K562 (cell line): ENCODE data around the gene PRRT1. TPM values are rescaled to one million over a fixed set of nuclear protein-coding genes. Genes with fewer than 3 reads are reported as not detected.

ENCODE experiments used
- ADNP ChIP-seq: fragments of 200-800 bp; sonication (Bioruptor generic); IDR thresholded peaks from 2 replicates; pipeline ENCODE4 v1.6.1; 2016; ENCODE audit warnings: missing genetic modification characterization, missing compliant biosample characterization
- FOXK1 ChIP-seq: sonication (generic); formaldehyde crosslinking; IDR thresholded peaks from 2 replicates; pipeline ENCODE4 v1.8.0; 2022; ENCODE audit warnings: missing genetic modification reagents, mild to moderate bottlenecking, borderline replicate concordance
- HLTF ChIP-seq: fragments of 450-650 bp; IDR thresholded peaks from 2 replicates; pipeline ENCODE4 v1.6.1; 2016
- ID3 ChIP-seq, 2 experiments: fragments of 250-450 bp in 1 of 2; fragments of 450-650 bp in 1 of 2; sonication (Bioruptor Pico) in 1 of 2; IDR thresholded peaks; 2 replicates each; pipeline versions ENCODE4 v1.6.1 to v1.8.0; 2016 to 2021; ENCODE audit warnings: mild to moderate bottlenecking in 2 of 2, moderate library complexity in 2 of 2, missing compliant biosample characterization in 1 of 2, missing genetic modification characterization in 1 of 2
- NCOA4 ChIP-seq: fragments of 450-650 bp; IDR thresholded peaks from 2 replicates; pipeline ENCODE4 v1.6.1; 2018; ENCODE audit warnings: mild to moderate bottlenecking; ENCODE audit not compliant: partially characterized antibody
- NR2C1 ChIP-seq, 2 experiments: fragments of 450-650 bp; IDR thresholded peaks; 2 replicates each; pipeline ENCODE4 v1.6.1; 2017; ENCODE audit warnings: mild to moderate bottlenecking in 2 of 2, antibody characterized with exemption in 1 of 2, inconsistent platforms in 1 of 2, missing compliant biosample characterization in 1 of 2, missing genetic modification characterization in 1 of 2
- SMARCA5 ChIP-seq: fragments of 450-650 bp; IDR thresholded peaks from 2 replicates; pipeline ENCODE4 v1.6.1; 2016
- SMARCE1 ChIP-seq: fragments of 450-650 bp; IDR thresholded peaks from 2 replicates; pipeline ENCODE4 v1.7.1; 2016; ENCODE audit warnings: mild to moderate bottlenecking
- TCF7 ChIP-seq: sonication (generic); IDR thresholded peaks from 2 replicates; pipeline ENCODE4 v1.6.1; 2016; ENCODE audit warnings: antibody characterized with exemption, borderline replicate concordance
- THRB ChIP-seq: fragments of 450-650 bp; formaldehyde crosslinking; conservative IDR thresholded peaks from 2 replicates; pipeline ENCODE4 v1.4.0; 2022; ENCODE audit warnings: mild to moderate bottlenecking, missing genetic modification characterization
- ZBTB17 ChIP-seq: fragments of 450-650 bp; formaldehyde crosslinking; IDR thresholded peaks from 2 replicates; pipeline ENCODE4 v1.4.0; 2020; ENCODE audit warnings: mild to moderate bottlenecking
- ZKSCAN1 ChIP-seq: fragments of 150-350 bp; IDR thresholded peaks from 2 replicates; pipeline ENCODE4 v1.6.1; 2016; ENCODE audit warnings: low read depth, low read length
- ZMIZ1 ChIP-seq, 2 experiments: fragments of 150-350 bp in 1 of 2; IDR thresholded peaks; 2 replicates each; pipeline ENCODE4 v1.6.1; 2012 to 2016; ENCODE audit warnings: low read depth in 2 of 2, low read length in 2 of 2, mild to moderate bottlenecking in 1 of 2, moderate library complexity in 1 of 2
- ZNF174 ChIP-seq: fragments of 250-450 bp; sonication (Bioruptor Pico); IDR thresholded peaks from 2 replicates; pipeline ENCODE4 v1.4.0; 2020; ENCODE audit warnings: mild to moderate bottlenecking
- ZNF212 ChIP-seq: fragments of 450-650 bp; formaldehyde crosslinking; IDR thresholded peaks from 2 replicates; pipeline ENCODE4 v1.4.0; 2020; ENCODE audit warnings: mild to moderate bottlenecking
- ZNF408 ChIP-seq: fragments of 250-450 bp; sonication (Bioruptor Pico); IDR thresholded peaks from 2 replicates; pipeline ENCODE4 v1.4.0; 2020; ENCODE audit warnings: low read depth, mild to moderate bottlenecking, moderate library complexity
- ZNF431 ChIP-seq: sonication (generic); formaldehyde crosslinking; IDR thresholded peaks from 2 replicates; pipeline ENCODE4 v1.8.0; 2022; ENCODE audit warnings: mild to moderate bottlenecking, missing genetic modification reagents
- ZNF785 ChIP-seq: fragments of 250-450 bp; sonication (Bioruptor Pico); IDR thresholded peaks from 2 replicates; pipeline ENCODE4 v1.4.0; 2020; ENCODE audit warnings: mild to moderate bottlenecking
- ZSCAN29 ChIP-seq: fragments of 450-650 bp; IDR thresholded peaks from 2 replicates; pipeline ENCODE4 v1.6.1; 2017
- polyA plus RNA-seq, 8 experiments: library from polyadenylated mRNA; depleted of rRNA in 4 of 8; stranded (reverse) in 5 of 8; unstranded in 3 of 8; fragments of >200 nt; fragmentation: Nextera tagmentation in 2 of 8; fragmentation: Illumina TruSeq in 1 of 8; extraction: Ambion mirVana in 2 of 8; extraction: Trizol in 1 of 8; gene quantifications; 2 replicates each; pipeline versions ENCODE4 v1.2.1 to v1.2.3, GENCODE V29; 2011 to 2014; ENCODE audit warnings: inconsistent platforms in 1 of 8, missing spikeins in 1 of 8
- total RNA-seq, 7 experiments: library from RNA; depleted of rRNA in 6 of 7; stranded (reverse); fragments of >200 nt in 6 of 7; fragmentation: Illumina TruSeq in 2 of 7; extraction: Trizol in 2 of 7; gene quantifications; 2 replicates each; pipeline versions ENCODE4 v1.2.1 to v1.2.3, GENCODE V29; 2011 to 2021; ENCODE audit warnings: low replicate concordance in 1 of 7

Gene PRRT1
- total and polyA plus RNA-seq, 9 of the 15 experiments (the other 6 are each of a cell fraction or from before 2014, with no cell fraction given) = 0.14 to 3.5 (median 0.41) TPM

GRCh38 chr6:32178547-32179440 lies 27.1 kb upstream of the PRRT1 start (continued):
- TF ChIP-seq THRB (CRISPR knock-in tag) = peak; percentile 49; the same call in 1 of the 2 replicates
- TF ChIP-seq ZNF785 (CRISPR knock-in tag) = no peak
- TF ChIP-seq ZNF212 (CRISPR knock-in tag) = no peak
- TF ChIP-seq ADNP (tag) = no peak
- TF ChIP-seq TCF7 = no peak
- no peak for TF ChIP-seq ZNF174 (CRISPR knock-in tag)
- no peak for TF ChIP-seq FOXK1 (CRISPR knock-in tag)
- TF ChIP-seq NR2C1 (IDR thresholded peaks at IDR 0.05) = no peak
- no peak for TF ChIP-seq NR2C1 (tag; IDR thresholded peaks at IDR 0.05)
- TF ChIP-seq NCOA4 = no peak
- no peak for TF ChIP-seq SMARCA5
- TF ChIP-seq ZSCAN29 = no peak
- TF ChIP-seq ZBTB17 = no peak
- TF ChIP-seq ZNF431 (CRISPR knock-in tag) = no peak
- TF ChIP-seq ZNF408 (CRISPR knock-in tag) = no peak
- no peak for TF ChIP-seq ZMIZ1 (IDR thresholded peaks at IDR 0.05; ENCODE audit: low read depth in 2 of 2, low read length in 2 of 2)
- peak; percentile 36; the same call in 1 of the 2 replicates for TF ChIP-seq SMARCE1
- no peak for TF ChIP-seq HLTF
- TF ChIP-seq ID3 (CRISPR knock-in tag; IDR thresholded peaks at IDR 0.05) = no peak
- TF ChIP-seq ID3 (tag; IDR thresholded peaks at IDR 0.05) = no peak
- TF ChIP-seq ZKSCAN1 = no peak
